Measurements from ENCODE around the gene UQCC5.

DNA sequence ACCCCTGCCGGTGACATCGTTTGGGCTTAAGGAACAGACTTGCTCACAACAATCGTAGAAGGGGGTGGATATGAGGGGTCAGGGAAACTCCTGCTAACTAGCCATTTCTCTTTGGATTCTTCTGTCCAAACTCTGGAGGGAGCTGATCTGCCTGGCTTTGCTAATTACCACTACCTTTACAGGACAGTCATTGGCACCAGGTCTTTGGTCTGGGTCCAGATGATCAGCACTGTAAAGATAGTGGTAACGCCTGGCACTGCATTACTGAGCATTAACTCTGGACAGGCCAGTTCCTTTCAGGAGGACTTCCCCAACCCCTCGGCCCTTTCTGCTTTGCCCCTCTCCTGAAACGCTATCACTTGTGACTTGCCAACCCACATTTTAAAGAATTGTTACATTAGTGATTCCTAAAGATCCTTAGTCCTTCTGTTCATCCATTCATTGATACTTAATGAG is 788 bp downstream of the UQCC5 start:
- no peak for TF ChIP-seq EZH2phosphoT487 (IDR thresholded peaks at IDR 0.05; ENCODE audit: insufficient read depth, low read depth)
- TF ChIP-seq EZH2 (IDR thresholded peaks at IDR 0.05; ENCODE audit: insufficient read depth, poor library complexity, severe bottlenecking), result no peak
